ENCODE data around the gene RPS2. TPM values are rescaled to one million over a fixed set of nuclear protein-coding genes. Genes with fewer than 3 reads are reported as not detected.
"Not testable (repeated sequence)": the region's sequence is repeated elsewhere in the genome, so short reads cannot be mapped to it uniquely, and the experiment has no call there.

RPS2 gene
- total RNA-seq, 2 experiments from 2014 or later, result 2,564 to 2,882 TPM

- Mint-ChIP-seq H3K36me3 (ENCODE audit: low read depth) (no peaks in the 10 kb centered on the region), H3K4me3 (no peak overlapping the region), H3K27me3 (peaks cover 66% of the 10 kb centered on the region), H3K27ac (no peak overlapping the region), H3K4me1 (no peaks in the 10 kb centered on the region), H3K9me3 (no peaks in the 10 kb centered on the region)
- CTCF ChIA-PET, result interaction anchor here (0.6 to 1.5 kb wide), 2 partner anchors 9 to 47 kb away, joined by 5 read pairs; no protein-coding TSS in a partner anchor
- POLR2A ChIA-PET, result no interaction called here
- no peak for DNase-seq
Observed at GRCh38 chr16:1920727-1921171, 43.9 kb downstream of the RPS2 start.

GRCh38 chr16:1920122-1920521, 44.5 kb downstream of the RPS2 start:
- H3K36me3 Mint-ChIP-seq (ENCODE audit: low read depth); H3K4me3 Mint-ChIP-seq; DNase-seq; POLR2A ChIA-PET; H3K27ac Mint-ChIP-seq; H3K4me1 Mint-ChIP-seq; H3K9me3 Mint-ChIP-seq: not testable (repeated sequence)
- H3K27me3 Mint-ChIP-seq, result peaks cover 72% of the 10 kb centered on the region
- CTCF ChIA-PET, result interaction anchor here (1.5 kb wide), 1 partner anchor 9 kb away, joined by 5 read pairs; no protein-coding TSS in a partner anchor

- H3K9me3 Mint-ChIP-seq, result no peaks in the 10 kb centered on the region
- no peak for DNase-seq
- no peaks in the 10 kb centered on the region for H3K4me1 Mint-ChIP-seq
- H3K27ac Mint-ChIP-seq, result no peak overlapping the region
- no peaks in the 10 kb centered on the region for H3K36me3 Mint-ChIP-seq (ENCODE audit: low read depth)
- ChIA-PET POLR2A (no interaction called here), CTCF (interaction anchor here (1.5 kb wide), 1 partner anchor 10 kb away, joined by 5 read pairs; no protein-coding TSS in a partner anchor)
- H3K27me3 Mint-ChIP-seq, result peaks cover 72% of the 10 kb centered on the region
- no peak overlapping the region for H3K4me3 Mint-ChIP-seq
Observed at GRCh38 chr16:1919327-1919998, 45.2 kb downstream of the RPS2 start.

GRCh38 chr16:1918351-1919326, 46.0 kb downstream of the RPS2 start, which contains the start of gene HS3ST6:
Gene HS3ST6 (minus strand): TSS chr16:1918415. CDS start chr16:1918323, 92 bp downstream.
- H3K27me3 Mint-ChIP-seq, result peaks cover 64% of the 10 kb centered on the region
- CTCF ChIA-PET, result no interaction called here
- H3K4me1 Mint-ChIP-seq, result no peaks in the 10 kb centered on the region
- DNase-seq, result no peak
- POLR2A ChIA-PET, result no interaction called here
- no peak within 1 kb of the TSS for H3K4me3 Mint-ChIP-seq
- no peaks in the 10 kb centered on the region for H3K9me3 Mint-ChIP-seq
- no peaks in the 10 kb centered on the region for H3K36me3 Mint-ChIP-seq (ENCODE audit: low read depth)
- no peak within 1 kb of the TSS for H3K27ac Mint-ChIP-seq

GRCh38 chr16:1917665-1918350, 46.8 kb downstream of the RPS2 start:
- H3K27me3 Mint-ChIP-seq, result peaks cover 56% of the 10 kb centered on the region
- no peaks in the 10 kb centered on the region for H3K9me3 Mint-ChIP-seq
- H3K4me3 Mint-ChIP-seq, result no peak overlapping the region
- H3K4me1 Mint-ChIP-seq, result no peaks in the 10 kb centered on the region
- H3K27ac Mint-ChIP-seq, result no peak overlapping the region
- ChIA-PET POLR2A (no interaction called here), CTCF (interaction anchor here (1.0 kb wide), 1 partner anchor 14 kb away, joined by 3 read pairs; no protein-coding TSS in a partner anchor)
- H3K36me3 Mint-ChIP-seq (ENCODE audit: low read depth), result no peaks in the 10 kb centered on the region
- no peak for DNase-seq

GRCh38 chr16:1917056-1917664, 47.5 kb downstream of the RPS2 start:
- no peaks in the 10 kb centered on the region for H3K4me1 Mint-ChIP-seq
- H3K9me3 Mint-ChIP-seq, result no peaks in the 10 kb centered on the region
- no peak for DNase-seq
- POLR2A ChIA-PET, result no interaction called here
- CTCF ChIA-PET, result interaction anchor here (1.0 kb wide), 1 partner anchor 13 kb away, joined by 3 read pairs; no protein-coding TSS in a partner anchor
- H3K4me3 Mint-ChIP-seq, result no peak overlapping the region
- no peak overlapping the region for H3K27ac Mint-ChIP-seq
- H3K36me3 Mint-ChIP-seq (ENCODE audit: low read depth), result no peaks in the 10 kb centered on the region
- H3K27me3 Mint-ChIP-seq, result peaks cover 50% of the 10 kb centered on the region

GRCh38 chr16:1916640-1916990, 48.0 kb downstream of the RPS2 start:
- Mint-ChIP-seq H3K9me3 (no peaks in the 10 kb centered on the region), H3K27ac (no peak overlapping the region), H3K36me3 (ENCODE audit: low read depth) (no peaks in the 10 kb centered on the region), H3K27me3 (peaks cover 49% of the 10 kb centered on the region), H3K4me3 (no peak overlapping the region), H3K4me1 (no peaks in the 10 kb centered on the region)
- no peak for DNase-seq
- POLR2A ChIA-PET, result no interaction called here
- CTCF ChIA-PET, result interaction anchor here (1.0 kb wide), 1 partner anchor 12 kb away, joined by 3 read pairs; no protein-coding TSS in a partner anchor

- DNase-seq, result no peak
- Mint-ChIP-seq H3K4me3 (no peak overlapping the region), H3K27me3 (peaks cover 42% of the 10 kb centered on the region), H3K36me3 (ENCODE audit: low read depth) (no peaks in the 10 kb centered on the region), H3K27ac (no peak overlapping the region), H3K4me1 (no peaks in the 10 kb centered on the region), H3K9me3 (no peaks in the 10 kb centered on the region)
- ChIA-PET POLR2A (no interaction called here), CTCF (interaction anchor here (0.7 to 1.7 kb wide), 2 partner anchors 13 to 27 kb away, joined by 3 to 7 read pairs; partner anchors contain the start of gene MSRB1)
Observed at GRCh38 chr16:1915732-1916639, 48.6 kb downstream of the RPS2 start.

GRCh38 chr16:1914988-1915387, 49.6 kb downstream of the RPS2 start:
- no peak for DNase-seq
- ChIA-PET CTCF (interaction anchor here (0.6 to 1.7 kb wide), 2 partner anchors 14 to 212 kb away, joined by 3 to 7 read pairs; no protein-coding TSS in a partner anchor), POLR2A (no interaction called here)
- no peak overlapping the region for H3K27ac Mint-ChIP-seq
- H3K4me3 Mint-ChIP-seq, result no peak overlapping the region
- H3K4me1 Mint-ChIP-seq, result no peaks in the 10 kb centered on the region
- peaks cover 34% of the 10 kb centered on the region for H3K27me3 Mint-ChIP-seq
- no peaks in the 10 kb centered on the region for H3K36me3 Mint-ChIP-seq (ENCODE audit: low read depth)
- H3K9me3 Mint-ChIP-seq, result no peaks in the 10 kb centered on the region

- H3K36me3 Mint-ChIP-seq (ENCODE audit: low read depth), result no peaks in the 10 kb centered on the region
- ChIA-PET CTCF (interaction anchor here (0.6 to 1.7 kb wide), 3 partner anchors 15 to 509 kb away, joined by 3 to 7 read pairs (median 3); no protein-coding TSS in a partner anchor), POLR2A (no interaction called here)
- H3K27ac Mint-ChIP-seq, result no peak overlapping the region
- H3K27me3 Mint-ChIP-seq, result peaks cover 32% of the 10 kb centered on the region
- H3K4me1 Mint-ChIP-seq, result no peaks in the 10 kb centered on the region
- no peaks in the 10 kb centered on the region for H3K9me3 Mint-ChIP-seq
- H3K4me3 Mint-ChIP-seq, result no peak overlapping the region
- DNase-seq, result no peak
Observed at GRCh38 chr16:1914084-1914608, 50.5 kb downstream of the RPS2 start.

GRCh38 chr16:1913327-1914083, 51.1 kb downstream of the RPS2 start:
- POLR2A ChIA-PET, result no interaction called here
- Mint-ChIP-seq H3K4me3 (no peak overlapping the region), H3K9me3 (no peaks in the 10 kb centered on the region), H3K27ac (no peak overlapping the region), H3K27me3 (peaks cover 27% of the 10 kb centered on the region), H3K4me1 (no peaks in the 10 kb centered on the region), H3K36me3 (ENCODE audit: low read depth) (no peaks in the 10 kb centered on the region)
- CTCF ChIA-PET, result interaction anchor here (0.6 kb wide), 1 partner anchor 510 kb away, joined by 3 read pairs; no protein-coding TSS in a partner anchor
- no peak for DNase-seq
